ENCODE measurements around the gene DEFB131A. TPM values are rescaled to one million over a fixed set of nuclear protein-coding genes. Genes with fewer than 3 reads are reported as not detected.

DEFB131A gene
- total RNA-seq, 4 donors from 2014 or later, result not detected

Other genes with a start within 250 kb of the DEFB131A start
- gene USP17L10, start 233.8 kb upstream of the DEFB131A start, total RNA-seq, result not detected
- gene USP17L11, start 229.0 kb upstream of the DEFB131A start, total RNA-seq, result not detected
- not detected for gene USP17L12, start 224.3 kb upstream of the DEFB131A start, total RNA-seq
- gene USP17L13, start 219.5 kb upstream of the DEFB131A start, total RNA-seq, result not detected
- gene USP17L15, start 210.0 kb upstream of the DEFB131A start, total RNA-seq, result not detected
- gene USP17L17, start 200.5 kb upstream of the DEFB131A start, total RNA-seq, result not detected
- gene USP17L18, start 195.8 kb upstream of the DEFB131A start, total RNA-seq, result not detected
- not detected for gene USP17L19, start 191.0 kb upstream of the DEFB131A start, total RNA-seq
- not detected for gene USP17L20, start 186.3 kb upstream of the DEFB131A start, total RNA-seq
- not detected for gene USP17L21, start 181.5 kb upstream of the DEFB131A start, total RNA-seq
- gene USP17L22, start 176.8 kb upstream of the DEFB131A start, total RNA-seq, result not detected
- not detected for gene USP17L24, start 119.2 kb upstream of the DEFB131A start, total RNA-seq
- not detected for gene USP17L25, start 114.5 kb upstream of the DEFB131A start, total RNA-seq
- gene USP17L26, start 109.8 kb upstream of the DEFB131A start, total RNA-seq, result not detected
- not detected for gene USP17L5, start 105.0 kb upstream of the DEFB131A start, total RNA-seq
- gene USP17L27, start 100.3 kb upstream of the DEFB131A start, total RNA-seq, result not detected
- not detected for gene USP17L28, start 95.5 kb upstream of the DEFB131A start, total RNA-seq
- not detected for gene USP17L29, start 90.8 kb upstream of the DEFB131A start, total RNA-seq
- not detected for gene USP17L30, start 81.3 kb upstream of the DEFB131A start, total RNA-seq

All from lower leg skin (tissue), 4 donors.